Activated CD4-positive, alpha-beta T cell treated with anti-CD3 and anti-CD28 coated beads for 36 hours (primary cell): ENCODE results near the gene ITGB7. TPM values are rescaled to one million over a fixed set of nuclear protein-coding genes. Genes with fewer than 3 reads are reported as not detected.

Experiments used
- ATAC-seq: fragments of 200-7000 bp; cut with Tn5 transposase; one replicate; pipeline ENCODE4 v1.10.0; 2021; ENCODE audit warnings: mild to moderate bottlenecking, moderate library complexity
- CTCF ChIA-PET: fragments of 350-600 bp; sonication (Branson Sonifier 250); formaldehyde crosslinking; loops from one replicate; lab custom pipeline; 2021; ENCODE audit warnings: antibody characterized with exemption; lab: Charles Lee
- POLR2A ChIA-PET: fragments of 350-600 bp; sonication (Branson Sonifier 250); formaldehyde crosslinking; loops from one replicate; lab custom pipeline; 2021; ENCODE audit warnings: antibody characterized with exemption, inconsistent platforms; lab: Charles Lee
- DNase-seq: peaks from one replicate; pipeline ENCODE4 v3.0.0-alpha.2; 2020
- H3K27ac Mint-ChIP-seq: one replicate; pipeline ENCODE4 v1.8.0; 2021; ENCODE audit warnings: mixed read lengths
- H3K27me3 Mint-ChIP-seq: one replicate; pipeline ENCODE4 v1.8.0; 2021; ENCODE audit warnings: mixed read lengths
- H3K36me3 Mint-ChIP-seq: one replicate; pipeline ENCODE4 v1.8.0; 2021; ENCODE audit warnings: low read depth, mixed read lengths
- H3K4me1 Mint-ChIP-seq: one replicate; pipeline ENCODE4 v1.8.0; 2021; ENCODE audit warnings: mixed read lengths
- H3K4me3 Mint-ChIP-seq: one replicate; pipeline ENCODE4 v1.8.0; 2021; ENCODE audit warnings: mild to moderate bottlenecking, moderate library complexity, mixed read lengths
- H3K9me3 Mint-ChIP-seq: one replicate; pipeline ENCODE4 v1.8.0; 2021; ENCODE audit warnings: low read depth, mixed read lengths
- intact Hi-C, 2 experiments: fragments of 100-400 bp; cut with DNase I in 1 of 2; cut with micrococcal nuclease in 1 of 2; formaldehyde crosslinking; loops; one replicate each; pipeline versions ENCODE4 v1.14.2 to v1.15.1; 2022 to 2024; cut with DNase I, micrococcal nuclease
- total RNA-seq, 2 experiments: library from RNA; stranded (reverse); gene quantifications; one replicate each; pipeline ENCODE4 v1.2.3, GENCODE V29; 2021

The ITGB7 gene
- total RNA-seq, 2 experiments from 2014 or later: 73.0 to 77.6 TPM

- Mint-ChIP-seq H3K4me3 (no peak overlapping the region), H3K36me3 (no peaks in the 10 kb centered on the region), H3K4me1 (peaks cover 27% of the 10 kb centered on the region), H3K27me3 (peaks cover 4% of the 10 kb centered on the region), H3K27ac (peak overlapping the region; percentile 4), H3K9me3 (no peaks in the 10 kb centered on the region)
- ChIA-PET POLR2A (no interaction called here), CTCF (interaction anchor here (0.7 kb wide), 1 partner anchor 23 kb away, joined by 3 read pairs; no protein-coding TSS in a partner anchor)
- no peak for DNase-seq
- ATAC-seq: no peak
- intact Hi-C loops: no loop called here
Observed at GRCh38 chr12:53239643-53240258, 32.7 kb upstream of the ITGB7 start.

GRCh38 chr12:53236443-53237111, 29.5 kb upstream of the ITGB7 start:
- ATAC-seq (peak; percentile 24), DNase-seq (peak; percentile 54)
- CTCF ChIA-PET: interaction anchor here (0.6 to 2.6 kb wide), 8 partner anchors 15 to 108 kb away, joined by 3 to 8 read pairs (median 4); no protein-coding TSS in a partner anchor
- H3K27ac Mint-ChIP-seq: peak overlapping the region; percentile 78
- H3K9me3 Mint-ChIP-seq: no peaks in the 10 kb centered on the region
- H3K4me3 Mint-ChIP-seq: no peak overlapping the region
- intact Hi-C loops: no loop called here
- POLR2A ChIA-PET: interaction anchor here (0.7 kb wide), 1 partner anchor 16 kb away, joined by 3 read pairs; no protein-coding TSS in a partner anchor
- H3K4me1 Mint-ChIP-seq: peaks cover 49% of the 10 kb centered on the region
- no peaks in the 10 kb centered on the region for H3K27me3 Mint-ChIP-seq
- no peaks in the 10 kb centered on the region for H3K36me3 Mint-ChIP-seq

GRCh38 chr12:53235742-53236442, 28.8 kb upstream of the ITGB7 start:
- intact Hi-C loops: no loop called here
- ATAC-seq: peak; percentile 31

GRCh38 chr12:53235164-53235563, 28.1 kb upstream of the ITGB7 start:
- Mint-ChIP-seq H3K4me3 (no peak overlapping the region), H3K36me3 (no peaks in the 10 kb centered on the region), H3K27ac (no peak overlapping the region), H3K9me3 (no peaks in the 10 kb centered on the region), H3K27me3 (no peaks in the 10 kb centered on the region), H3K4me1 (peaks cover 60% of the 10 kb centered on the region)
- intact Hi-C loops: no loop called here
- ChIA-PET CTCF (interaction anchor here (0.6 to 2.6 kb wide), 2 partner anchors 9 to 21 kb away, joined by 3 to 8 read pairs; no protein-coding TSS in a partner anchor), POLR2A (no interaction called here)
- no peak for ATAC-seq
- no peak for DNase-seq

More at GRCh38 chr12:53235742-53236442, 28.8 kb upstream of the ITGB7 start:
- Mint-ChIP-seq H3K4me3 (peak overlapping the region; percentile 14), H3K27me3 (no peaks in the 10 kb centered on the region), H3K36me3 (no peaks in the 10 kb centered on the region), H3K27ac (peak overlapping the region; percentile 78), H3K4me1 (peaks cover 55% of the 10 kb centered on the region), H3K9me3 (no peaks in the 10 kb centered on the region)
- CTCF ChIA-PET: interaction anchor here (0.6 to 2.6 kb wide), 6 partner anchors 15 to 109 kb away, joined by 3 to 8 read pairs (median 4); no protein-coding TSS in a partner anchor
- DNase-seq: peak; percentile 62
- POLR2A ChIA-PET: no interaction called here

GRCh38 chr12:53234271-53234914, 27.3 kb upstream of the ITGB7 start:
- no peaks in the 10 kb centered on the region for H3K27me3 Mint-ChIP-seq
- DNase-seq (no peak), ATAC-seq (no peak)
- intact Hi-C loops: no loop called here
- no peak overlapping the region for H3K27ac Mint-ChIP-seq
- POLR2A ChIA-PET: interaction anchor here (0.5 kb wide), 1 partner anchor 9 kb away, joined by 5 read pairs; no protein-coding TSS in a partner anchor
- CTCF ChIA-PET: interaction anchor here (0.6 to 2.6 kb wide), 3 partner anchors 14 to 20 kb away, joined by 3 to 8 read pairs (median 4); no protein-coding TSS in a partner anchor
- peaks cover 2% of the 10 kb centered on the region for H3K36me3 Mint-ChIP-seq
- H3K4me3 Mint-ChIP-seq: no peak overlapping the region
- H3K4me1 Mint-ChIP-seq: peaks cover 67% of the 10 kb centered on the region
- no peaks in the 10 kb centered on the region for H3K9me3 Mint-ChIP-seq

- Mint-ChIP-seq H3K4me3 (no peak overlapping the region), H3K27me3 (no peaks in the 10 kb centered on the region), H3K4me1 (peaks cover 71% of the 10 kb centered on the region), H3K36me3 (peaks cover 2% of the 10 kb centered on the region), H3K9me3 (no peaks in the 10 kb centered on the region), H3K27ac (peak overlapping the region; percentile 84)
- ChIA-PET POLR2A (interaction anchor here (1.4 kb wide), 1 partner anchor 14 kb away, joined by 6 read pairs; no protein-coding TSS in a partner anchor), CTCF (interaction anchor here (0.5 to 1.0 kb wide), 3 partner anchors 18 to 34 kb away, joined by 3 to 4 read pairs (median 4); partner anchors contain the start of gene ESPL1)
- intact Hi-C loops: no loop called here
- ATAC-seq: no peak
- DNase-seq: no peak
Observed at GRCh38 chr12:53233671-53234121, 26.6 kb upstream of the ITGB7 start.

GRCh38 chr12:53232646-53233461, 25.8 kb upstream of the ITGB7 start:
- H3K36me3 Mint-ChIP-seq: peaks cover 2% of the 10 kb centered on the region
- POLR2A ChIA-PET: interaction anchor here (1.4 kb wide), 1 partner anchor 13 kb away, joined by 6 read pairs; no protein-coding TSS in a partner anchor
- no peaks in the 10 kb centered on the region for H3K27me3 Mint-ChIP-seq
- intact Hi-C loops: loop anchor here (1.0 kb wide), 2 partner anchors 13 to 19 kb away; a partner anchor contains a TSS
- peak overlapping the region; percentile 84 for H3K27ac Mint-ChIP-seq
- H3K9me3 Mint-ChIP-seq: no peaks in the 10 kb centered on the region
- ATAC-seq (peak; percentile 44), DNase-seq (peak; percentile 56)
- H3K4me1 Mint-ChIP-seq: peaks cover 79% of the 10 kb centered on the region
- CTCF ChIA-PET: interaction anchor here (0.5 to 0.7 kb wide), 2 partner anchors 23 to 35 kb away, joined by 3 to 4 read pairs; partner anchors contain the start of gene ESPL1
- H3K4me3 Mint-ChIP-seq: peak overlapping the region; percentile 81

- DNase-seq (peak; percentile 83), ATAC-seq (peak; percentile 75)
- Mint-ChIP-seq H3K27ac (peak within 1 kb of the TSS; percentile 84), H3K4me3 (peak within 1 kb of the TSS; percentile 81), H3K36me3 (peaks cover 2% of the 10 kb centered on the region), H3K4me1 (peaks cover 77% of the 10 kb centered on the region), H3K27me3 (no peaks in the 10 kb centered on the region), H3K9me3 (no peaks in the 10 kb centered on the region)
- ChIA-PET POLR2A (no interaction called here), CTCF (no interaction called here)
- intact Hi-C loops: loop anchor here (1.0 kb wide), 2 partner anchors 12 to 20 kb away; a partner anchor contains a TSS
Observed at GRCh38 chr12:53231921-53232645, 25.0 kb upstream of the ITGB7 start, which contains the start of gene RARG. TSS of gene RARG (minus strand) at chr12:53232209. CDS start at chr12:53227545, 4,664 bp downstream.

- peaks cover 75% of the 10 kb centered on the region for H3K4me1 Mint-ChIP-seq
- H3K36me3 Mint-ChIP-seq: peaks cover 6% of the 10 kb centered on the region
- peak overlapping the region; percentile 19 for H3K27ac Mint-ChIP-seq
- no peaks in the 10 kb centered on the region for H3K27me3 Mint-ChIP-seq
- no peak for DNase-seq
- no peak for ATAC-seq
- H3K4me3 Mint-ChIP-seq: peak overlapping the region; percentile 58
- ChIA-PET CTCF (no interaction called here), POLR2A (no interaction called here)
- H3K9me3 Mint-ChIP-seq: no peaks in the 10 kb centered on the region
- intact Hi-C loops: no loop called here
Observed at GRCh38 chr12:53231671-53231920, 24.5 kb upstream of the ITGB7 start.
